K562 (cell line): ENCODE measurements around the gene PARD3B. TPM values are rescaled to one million over a fixed set of nuclear protein-coding genes. Genes with fewer than 3 reads are reported as not detected.

Experiments
- ATAC-seq: fragments of 200-7000 bp; cut with Tn5 transposase; 3 replicates; pipeline ENCODE4 v1.9.1; 2020; ENCODE audit warnings: moderate library complexity
- BruUV-seq: library from RNA; stranded (reverse); fragments of 400-500 nt; replicated peaks from 2 replicates; lab custom pipeline; 2021; lab: Mats Ljungman, UMichigan
- CTCF ChIA-PET: fragments of 300-600 bp; formaldehyde crosslinking; extraction: SDS; loops from one replicate; lab custom pipeline; 2021; ENCODE audit warnings: low intra/inter-chr PET ratio; lab: Yijun Ruan, JAX
- POLR2A ChIA-PET: fragments of 300-600, 350-650 bp; sonication (Branson Sonifier 250); formaldehyde crosslinking; extraction: SDS; loops from one replicate; lab custom pipeline; 2021; ENCODE audit warnings: antibody characterized with exemption, inconsistent platforms; lab: Yijun Ruan, JAX
- DNase-seq, 4 experiments: peaks; one replicate each; pipeline versions ENCODE4 v3.0.0 to v3.0.0-alpha.2; 2011 to 2018; ENCODE audit warnings: low spot score in 3 of 4, mixed read lengths in 3 of 4; ENCODE audit errors: extremely low read depth in 1 of 4
- FAIRE-seq: peaks from 2 replicates; lab custom pipeline; 2011; peaks lifted over from hg19 to GRCh38; lab: Jason Lieb, UNC
- H2AFZ ChIP-seq: 2 replicates; pipeline ENCODE4 v1.6.0; 2011; ENCODE audit warnings: low read depth, low read length, control low read depth, inconsistent platforms
- H3K27ac ChIP-seq: fragments of 200-600 bp; 3 replicates; pipeline ENCODE4 v1.8.0; 2011; ENCODE audit warnings: low read depth, mild to moderate bottlenecking, control low read depth, inconsistent platforms, low read length, moderate library complexity, mixed read lengths; ENCODE audit errors: extremely low read depth
- H3K27me3 ChIP-seq, 2 experiments: fragments of 300-600 bp in 1 of 2; 2 replicates in 1 of 2; 3 replicates in 1 of 2; pipeline versions ENCODE4 v1.6.0 to v1.8.0; 2011; ENCODE audit warnings: inconsistent platforms in 2 of 2, low read length in 2 of 2, mild to moderate bottlenecking in 1 of 2, mixed read lengths in 1 of 2, moderate library complexity in 1 of 2; ENCODE audit not compliant: control insufficient read depth in 2 of 2, insufficient read depth in 2 of 2
- H3K36me3 ChIP-seq: fragments of 300-600 bp; 3 replicates; pipeline ENCODE4 v1.8.0; 2011; ENCODE audit warnings: mild to moderate bottlenecking, low read length, inconsistent platforms; ENCODE audit not compliant: control insufficient read depth, insufficient read depth
- H3K4me1 ChIP-seq, 2 experiments: fragments of 200-600 bp in 1 of 2; replicated peaks in 1 of 2; 2 replicates in 1 of 2; 3 replicates in 1 of 2; pipeline versions ENCODE4 v1.5.1 to v1.8.0; 2011; ENCODE audit warnings: inconsistent platforms in 2 of 2, low read length in 2 of 2, mild to moderate bottlenecking in 1 of 2, mixed read lengths in 1 of 2, moderate library complexity in 1 of 2; ENCODE audit not compliant: control insufficient read depth in 2 of 2, insufficient read depth in 2 of 2
- H3K4me2 ChIP-seq: 2 replicates; pipeline ENCODE4 v1.6.1; 2011; ENCODE audit warnings: low read length, control low read depth, inconsistent platforms, mixed read lengths; ENCODE audit not compliant: insufficient read depth
- H3K4me3 ChIP-seq: fragments of 200-600 bp; sonication (generic), shearing (Covaris generic); 2 replicates; pipeline ENCODE4 v1.5.1; 2016; ENCODE audit warnings: control low read depth, inconsistent platforms
- H3K79me2 ChIP-seq: fragments of 200-600 bp; 3 replicates; pipeline ENCODE4 v1.8.0; 2011; ENCODE audit warnings: low read length, inconsistent platforms; ENCODE audit not compliant: control insufficient read depth, insufficient read depth
- H3K9ac ChIP-seq, 2 experiments: 2 replicates each; pipeline versions ENCODE4 v1.6.0 to v1.6.1; 2011; ENCODE audit warnings: low read depth in 2 of 2, low read length in 2 of 2, control low read depth in 1 of 2, inconsistent platforms in 1 of 2, mild to moderate bottlenecking in 1 of 2, mixed read lengths in 1 of 2; ENCODE audit not compliant: insufficient read depth in 1 of 2
- H3K9me1 ChIP-seq: one replicate; pipeline ENCODE4 v1.6.0; 2011; ENCODE audit warnings: inconsistent platforms, mild to moderate bottlenecking, low read length, moderate library complexity; ENCODE audit not compliant: control insufficient read depth, insufficient read depth
- H3K9me3 ChIP-seq: replicated peaks from 2 replicates; pipeline ENCODE4 v1.5.1; 2011; ENCODE audit warnings: low read depth, low read length, inconsistent platforms; ENCODE audit not compliant: control insufficient read depth, insufficient read depth
- H4K20me1 ChIP-seq: replicated peaks from 2 replicates; pipeline ENCODE4 v1.6.1; 2011; ENCODE audit warnings: low read length, inconsistent platforms, mixed read lengths; ENCODE audit not compliant: control insufficient read depth, insufficient read depth
- ATF7 ChIP-seq: fragments of 450-650 bp; IDR thresholded peaks from 2 replicates; pipeline ENCODE4 v1.7.1; 2014; ENCODE audit warnings: mild to moderate bottlenecking, moderate library complexity
- ETV6 ChIP-seq, 3 experiments: fragments of 150-350 bp in 1 of 3; sonication (generic) in 1 of 3; formaldehyde crosslinking in 1 of 3; IDR thresholded peaks; 2 replicates each; pipeline versions ENCODE4 v1.6.1 to v1.8.0; 2014 to 2022; ENCODE audit warnings: borderline replicate concordance in 2 of 3, low read depth in 2 of 3, antibody characterized with exemption in 1 of 3, low read length in 1 of 3, mild to moderate bottlenecking in 1 of 3, missing genetic modification reagents in 1 of 3
- ID3 ChIP-seq, 2 experiments: fragments of 250-450 bp in 1 of 2; fragments of 450-650 bp in 1 of 2; sonication (Bioruptor Pico) in 1 of 2; IDR thresholded peaks; 2 replicates each; pipeline versions ENCODE4 v1.6.1 to v1.8.0; 2016 to 2021; ENCODE audit warnings: mild to moderate bottlenecking in 2 of 2, moderate library complexity in 2 of 2, missing compliant biosample characterization in 1 of 2, missing genetic modification characterization in 1 of 2
- MED1 ChIP-seq: sonication (generic); formaldehyde crosslinking; IDR thresholded peaks from 2 replicates; pipeline ENCODE4 v1.8.1; 2023; ENCODE audit warnings: missing genetic modification reagents, borderline replicate concordance
- MEF2A ChIP-seq: IDR thresholded peaks from 2 replicates; pipeline ENCODE4 v1.6.1; 2011; ENCODE audit warnings: low read depth, mild to moderate bottlenecking, low read length, moderate library complexity; ENCODE audit not compliant: control insufficient read depth
- MEIS2 ChIP-seq: fragments of 450-650 bp; IDR thresholded peaks from 2 replicates; pipeline ENCODE4 v1.6.1; 2014; ENCODE audit warnings: mild to moderate bottlenecking; ENCODE audit not compliant: partially characterized antibody
- RBM15 ChIP-seq: fragments of 200-400 bp; formaldehyde crosslinking; IDR thresholded peaks from 2 replicates; pipeline ENCODE4 v1.6.1; 2018; ENCODE audit warnings: mild to moderate bottlenecking, low read length, moderate library complexity; ENCODE audit not compliant: insufficient read depth
- SNRNP70 ChIP-seq: fragments of 200-400 bp; formaldehyde crosslinking; optimal IDR thresholded peaks from 2 replicates; pipeline ENCODE3; 2017; ENCODE audit warnings: low read depth, low read length
- SRF ChIP-seq, 2 experiments: fragments of 250-450, 450-650 bp in 1 of 2; sonication (Bioruptor Pico) in 1 of 2; sonication (generic) in 1 of 2; formaldehyde crosslinking; IDR thresholded peaks; 2 replicates each; pipeline versions ENCODE4 v1.5.0 to v1.5.1; 2020 to 2022; ENCODE audit warnings: mild to moderate bottlenecking in 1 of 2, missing genetic modification reagents in 1 of 2
- THAP12 ChIP-seq: fragments of 250-450 bp; sonication (Bioruptor Pico); IDR thresholded peaks from 2 replicates; pipeline ENCODE4 v1.9.0; 2021; ENCODE audit warnings: mild to moderate bottlenecking, inconsistent platforms
- THRAP3 ChIP-seq: fragments of 450-650 bp; IDR thresholded peaks from 2 replicates; pipeline ENCODE4 v1.6.1; 2016; ENCODE audit warnings: mild to moderate bottlenecking, inconsistent platforms, borderline replicate concordance
- ZNF165 ChIP-seq: fragments of 250-450 bp; sonication (Bioruptor Pico); IDR thresholded peaks from 2 replicates; pipeline ENCODE4 v1.4.0; 2020; ENCODE audit warnings: borderline replicate concordance
- WGBS: fragments of 100-300 bp; shearing (Covaris generic); methylation state at CpG from one replicate; pipeline ENCODE4 v1.1.6; 2016; ENCODE audit warnings: low coverage, mixed read lengths; ENCODE audit not compliant: insufficient coverage; ENCODE audit errors: missing lambda C conversion rate; 5-methylcytosine and 5-hydroxymethylcytosine counted together
- in situ Hi-C: fragments of 300-500 bp; cut with MboI; formaldehyde crosslinking; loops from 4 replicates; pipeline ENCODE4 v1.15.0; 2018; ENCODE audit warnings: inconsistent platforms, mixed read lengths
- intact Hi-C: fragments of 100-400 bp; cut with micrococcal nuclease; formaldehyde crosslinking; loops from 2 replicates; pipeline ENCODE4 v1.14.2; 2022
- polyA plus RNA-seq, 8 experiments: library from polyadenylated mRNA; depleted of rRNA in 4 of 8; stranded (reverse) in 5 of 8; unstranded in 3 of 8; fragments of >200 nt; fragmentation: Nextera tagmentation in 2 of 8; fragmentation: Illumina TruSeq in 1 of 8; extraction: Ambion mirVana in 2 of 8; extraction: Trizol in 1 of 8; gene quantifications; 2 replicates each; pipeline versions ENCODE4 v1.2.1 to v1.2.3, GENCODE V29; 2011 to 2014; ENCODE audit warnings: inconsistent platforms in 1 of 8, missing spikeins in 1 of 8
- total RNA-seq, 7 experiments: library from RNA; depleted of rRNA in 6 of 7; stranded (reverse); fragments of >200 nt in 6 of 7; fragmentation: Illumina TruSeq in 2 of 7; extraction: Trizol in 2 of 7; gene quantifications; 2 replicates each; pipeline versions ENCODE4 v1.2.1 to v1.2.3, GENCODE V29; 2011 to 2021; ENCODE audit warnings: low replicate concordance in 1 of 7

PARD3B gene
- total and polyA plus RNA-seq, 9 of the 15 experiments (the other 6 are each of a cell fraction or from before 2014, with no cell fraction given): 0.15 to 3.0 (median 1.1) TPM

GRCh38 chr2:204573221-204573620, 27.9 kb downstream of the PARD3B start:
- BruUV-seq: no TSS peak
- Histone ChIP-seq H3K4me2 (no peak overlapping the region), H3K9me3 (no peaks in the 10 kb centered on the region), H3K9me1 (no peaks in the 10 kb centered on the region), H3K27me3 (no peaks in the 10 kb centered on the region), H4K20me1 (no peaks in the 10 kb centered on the region), H3K79me2 (no peaks in the 10 kb centered on the region), H2AFZ (no peak overlapping the region), H3K36me3 (no peaks in the 10 kb centered on the region)
- DNase-seq: no peak
- POLR2A ChIA-PET: interaction anchor here (0.6 to 0.7 kb wide), 2 partner anchors 199 to 333 kb away, joined by 3 to 4 read pairs; no protein-coding TSS in a partner anchor
- WGBS: 17% methylated on average over 2 of the region's 2 CpGs
- CTCF ChIA-PET: no interaction called here
- FAIRE-seq: no peak
- in situ Hi-C loops: no loop called here
- TF ChIP-seq THAP12 (no peak), ETV6 (IDR thresholded peaks at IDR 0.05; ENCODE audit: borderline replicate concordance in 1 of 2, low read depth in 2 of 2, low read length in 1 of 2) (no peak), ETV6 (CRISPR knock-in tag; IDR thresholded peaks at IDR 0.05; ENCODE audit: borderline replicate concordance) (no peak), SNRNP70 (no peak), MEF2A (no peak), MEIS2 (no peak), THRAP3 (no peak), RBM15 (no peak), ATF7 (no peak; the same call in 1 of the 2 replicates), MED1 (CRISPR knock-in tag) (no peak), ID3 (CRISPR knock-in tag; IDR thresholded peaks at IDR 0.05) (no peak), ID3 (tag; IDR thresholded peaks at IDR 0.05) (no peak), ZNF165 (no peak), SRF (CRISPR knock-in tag; IDR thresholded peaks at IDR 0.05) (no peak)
- TF ChIP-seq, all 486 proteins: peak for 0
- intact Hi-C loops: no loop called here
- no peak overlapping the region for H3K9ac ChIP-seq
- H3K4me3 ChIP-seq: no peak overlapping the region
- H3K4me1 ChIP-seq: no peaks in the 10 kb centered on the region
- ATAC-seq: no peak
- H3K27ac ChIP-seq: no peak overlapping the region
